C1 segment of cervical spinal cord (tissue), 14 donors: ENCODE measurements around the gene SYT13.

Experiments
- DNase-seq, 14 donors: peaks; one replicate each; lab custom pipeline; 2025; lab: John Stamatoyannopoulos, UW

SYT13 gene, protein sequence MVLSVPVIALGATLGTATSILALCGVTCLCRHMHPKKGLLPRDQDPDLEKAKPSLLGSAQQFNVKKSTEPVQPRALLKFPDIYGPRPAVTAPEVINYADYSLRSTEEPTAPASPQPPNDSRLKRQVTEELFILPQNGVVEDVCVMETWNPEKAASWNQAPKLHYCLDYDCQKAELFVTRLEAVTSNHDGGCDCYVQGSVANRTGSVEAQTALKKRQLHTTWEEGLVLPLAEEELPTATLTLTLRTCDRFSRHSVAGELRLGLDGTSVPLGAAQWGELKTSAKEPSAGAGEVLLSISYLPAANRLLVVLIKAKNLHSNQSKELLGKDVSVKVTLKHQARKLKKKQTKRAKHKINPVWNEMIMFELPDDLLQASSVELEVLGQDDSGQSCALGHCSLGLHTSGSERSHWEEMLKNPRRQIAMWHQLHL

DNA sequence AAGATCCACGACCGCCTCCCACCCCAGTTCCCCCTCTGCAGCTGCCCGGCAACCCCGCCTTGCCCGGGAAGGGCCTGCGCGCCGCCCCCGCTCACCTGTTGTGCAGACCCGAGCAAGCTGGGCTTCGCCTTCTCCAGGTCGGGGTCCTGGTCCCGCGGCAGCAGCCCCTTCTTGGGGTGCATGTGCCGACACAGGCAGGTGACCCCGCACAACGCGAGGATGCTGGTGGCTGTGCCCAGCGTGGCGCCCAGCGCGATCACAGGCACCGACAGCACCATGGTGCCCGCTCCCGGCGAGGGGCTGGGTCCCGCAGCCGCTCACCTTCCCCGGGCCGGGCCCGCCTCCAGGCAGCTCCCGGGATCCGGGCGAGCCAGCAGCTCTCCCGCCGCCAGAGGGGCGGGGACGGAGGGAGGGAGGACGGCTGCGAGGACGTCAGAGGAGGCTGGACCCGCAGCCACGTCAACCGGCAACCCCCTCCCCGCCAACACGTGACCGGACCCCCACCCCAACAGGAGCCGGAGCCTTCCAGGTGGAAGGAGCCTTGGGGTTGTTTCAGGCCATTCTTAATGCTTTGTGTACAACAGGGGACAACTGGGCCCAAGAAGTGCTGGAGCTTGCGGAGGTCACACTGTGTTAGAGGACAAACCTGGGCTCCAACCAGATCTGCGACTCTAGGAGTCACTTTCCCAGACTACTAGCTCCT lies at the start of gene SYT13:
TSS of gene SYT13 (minus strand) at position 412 of the 703 bp plus-strand sequence. CDS start at position 278, 134 bp downstream.
- DNase-seq, result peak in 4 of 14 donors; percentile 8 to 87 (median 11)

DNA sequence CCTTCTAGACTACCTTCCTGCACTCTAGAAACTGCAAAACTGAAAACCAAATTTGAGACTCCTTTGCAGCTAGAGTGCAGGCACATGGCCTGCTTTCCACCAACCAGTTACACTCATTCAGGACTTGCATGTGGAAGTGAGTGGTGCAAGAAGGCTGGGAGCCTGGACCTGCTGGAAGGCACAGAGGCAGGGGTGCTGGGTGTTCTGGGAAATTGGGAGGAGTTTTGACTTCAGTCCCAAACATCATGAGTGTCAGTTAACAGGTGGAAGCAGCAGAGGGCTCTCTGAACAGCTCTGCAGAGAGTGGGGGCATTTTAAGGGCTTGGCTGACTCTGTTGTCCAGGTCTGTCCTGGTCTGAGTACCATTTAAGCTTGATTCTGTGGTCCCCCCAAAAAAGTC lies 49.3 kb upstream of the SYT13 start:
- DNase-seq, result no peak

DNA sequence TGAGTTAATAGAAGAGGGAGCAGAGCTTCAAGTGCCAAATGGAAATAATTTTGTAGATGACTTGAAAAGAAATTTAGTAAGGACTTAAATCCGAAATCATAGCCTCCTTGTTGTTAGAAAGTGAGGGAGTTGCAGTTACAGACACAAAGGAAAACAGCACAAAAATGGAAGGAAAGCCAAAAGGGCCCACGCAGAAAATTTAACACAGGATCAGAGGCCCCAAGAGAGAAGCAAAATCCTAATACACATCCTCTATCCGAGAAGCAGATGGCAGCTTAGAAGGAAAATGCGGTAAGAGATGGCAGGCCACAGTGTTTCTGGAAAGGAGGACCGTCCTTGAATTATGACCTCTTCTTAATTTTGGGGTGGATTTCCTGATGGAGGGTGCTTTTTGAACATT lies 48.7 kb upstream of the SYT13 start:
- DNase-seq, result no peak

DNA sequence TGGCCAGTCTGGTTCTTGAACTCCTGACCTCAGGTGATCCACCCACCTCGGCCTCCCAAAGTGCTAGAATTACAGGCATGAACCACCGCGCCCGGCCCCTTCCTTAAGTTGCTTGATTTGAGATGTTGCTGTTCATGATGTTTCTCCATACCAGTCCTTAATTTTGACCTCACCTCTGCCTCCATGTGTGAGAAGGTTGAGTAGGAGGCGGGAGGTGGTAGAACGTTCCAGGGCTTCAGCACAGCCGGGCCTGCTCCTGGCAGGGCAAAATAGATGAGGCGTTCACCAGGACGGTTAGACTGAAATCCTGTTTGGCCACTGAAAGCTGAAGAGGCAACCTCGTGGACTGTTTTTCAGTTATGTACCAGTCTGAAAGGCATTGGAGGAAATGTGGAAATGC lies 48.3 kb upstream of the SYT13 start:
- DNase-seq, result no peak

DNA sequence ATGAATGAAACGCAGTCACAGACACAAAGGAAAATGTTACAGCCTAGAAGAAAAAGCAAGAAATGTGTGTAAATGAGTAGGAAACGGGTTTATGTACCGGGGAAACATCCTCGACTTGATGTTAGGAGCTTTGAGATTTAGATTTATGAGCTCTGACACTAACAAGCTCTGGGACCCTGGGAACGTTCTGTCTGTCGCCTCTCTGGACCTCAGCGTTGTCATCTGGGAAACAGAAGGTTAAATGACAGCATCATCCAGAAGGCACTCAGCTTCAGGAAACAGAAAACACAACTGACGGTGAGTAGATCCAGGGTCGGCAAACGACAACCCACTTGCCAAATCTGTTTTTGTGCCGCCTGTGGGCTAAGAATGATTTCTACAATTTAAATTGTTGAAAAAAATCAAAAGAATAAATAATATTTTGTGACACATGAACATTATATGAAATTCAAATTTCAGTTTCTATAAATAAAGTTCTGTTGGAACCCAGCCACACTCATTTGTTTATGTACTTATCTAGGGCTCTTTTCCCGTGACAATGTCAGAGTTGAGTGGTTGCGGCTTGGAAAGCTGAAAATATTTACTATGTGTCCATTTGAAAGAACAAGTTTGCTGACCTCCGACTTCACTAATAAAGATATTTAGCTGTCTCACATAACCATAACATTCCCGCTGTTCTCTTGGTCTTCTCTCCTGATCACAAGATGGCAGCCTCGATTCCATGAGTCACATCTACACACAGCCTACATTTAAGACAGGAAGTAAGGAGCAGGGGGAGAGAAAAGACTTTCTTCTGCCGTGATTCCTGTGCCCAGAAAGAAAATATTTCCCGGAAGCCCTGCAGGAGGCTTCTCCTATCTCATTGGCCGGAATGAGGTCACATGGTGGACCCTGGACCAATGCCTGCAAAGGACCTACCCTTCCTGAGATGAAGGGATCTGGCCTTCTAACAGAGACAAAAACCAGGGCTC lies 47.1 kb upstream of the SYT13 start:
- no peak for DNase-seq

DNA sequence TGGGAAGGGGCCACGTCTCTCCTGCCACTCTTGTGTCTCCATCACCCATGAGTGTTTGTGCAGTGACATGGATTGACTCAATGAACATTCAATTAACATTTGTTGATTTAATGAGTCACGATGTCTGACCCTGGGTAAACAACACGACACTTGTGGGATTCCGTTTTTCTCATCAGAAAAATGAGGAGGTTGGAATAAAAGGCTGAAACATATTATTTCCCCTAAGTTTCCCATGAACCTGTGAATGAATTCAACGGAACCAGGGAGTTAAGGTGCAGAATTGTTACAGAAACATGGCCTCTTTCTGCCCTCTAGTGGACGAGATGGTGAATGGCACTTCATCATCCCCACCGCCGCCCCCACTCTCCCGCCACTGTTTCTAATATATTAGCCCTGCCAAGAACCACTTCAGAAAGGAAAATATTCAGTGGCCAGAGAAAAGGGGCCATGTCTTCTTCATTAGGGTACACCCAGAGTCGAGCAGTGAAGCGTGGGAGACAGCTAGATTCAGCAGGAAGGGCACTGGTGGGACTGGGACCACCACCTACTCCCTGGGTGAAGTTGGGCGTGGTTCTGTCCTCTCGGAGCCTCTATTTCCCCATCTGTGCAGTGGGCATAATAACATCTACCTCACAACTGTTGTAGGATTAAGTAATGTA lies 46.3 kb upstream of the SYT13 start:
- DNase-seq, result peak in 2 of 14 donors; percentile 2 to 8

DNA sequence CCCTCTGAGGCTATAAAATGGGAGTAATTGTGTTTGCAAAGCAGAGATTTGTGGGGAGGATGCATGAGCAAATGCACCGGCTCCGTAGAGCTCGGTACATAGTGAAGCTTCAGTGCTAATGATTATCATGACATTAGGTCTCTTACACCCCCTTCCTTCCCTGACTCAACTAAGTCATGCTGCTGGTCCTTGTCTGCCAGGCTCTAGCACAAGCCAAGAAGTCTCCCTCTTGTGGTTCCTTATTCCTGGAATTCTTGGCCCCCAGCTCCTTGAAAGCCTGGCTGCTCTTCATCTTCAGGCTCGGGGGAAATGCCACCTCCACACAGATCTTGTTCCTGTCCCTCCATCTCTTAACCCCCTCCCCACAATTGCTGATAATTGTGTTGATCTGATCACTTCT lies 45.7 kb upstream of the SYT13 start:
- DNase-seq, result no peak

DNA sequence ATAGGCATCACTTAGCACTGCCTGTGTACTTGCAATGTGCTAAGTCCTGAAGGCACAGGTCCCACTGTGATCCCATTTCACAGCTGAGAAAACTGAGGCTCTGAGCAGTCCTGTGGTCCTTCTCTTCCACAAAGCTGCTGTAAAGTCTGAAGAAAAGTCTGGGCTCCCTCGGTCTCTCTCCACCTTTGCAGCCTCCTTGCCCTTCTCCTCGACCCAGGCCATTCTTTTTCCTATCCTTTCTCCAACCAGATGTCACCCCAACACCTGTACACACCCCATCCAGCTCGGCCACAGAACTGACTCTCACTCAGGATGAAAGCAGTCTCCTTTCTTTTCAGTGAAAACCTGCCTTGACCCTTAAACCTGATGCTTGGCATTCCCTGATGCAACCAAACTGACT lies 42.6 kb upstream of the SYT13 start:
- DNase-seq, result no peak

DNA sequence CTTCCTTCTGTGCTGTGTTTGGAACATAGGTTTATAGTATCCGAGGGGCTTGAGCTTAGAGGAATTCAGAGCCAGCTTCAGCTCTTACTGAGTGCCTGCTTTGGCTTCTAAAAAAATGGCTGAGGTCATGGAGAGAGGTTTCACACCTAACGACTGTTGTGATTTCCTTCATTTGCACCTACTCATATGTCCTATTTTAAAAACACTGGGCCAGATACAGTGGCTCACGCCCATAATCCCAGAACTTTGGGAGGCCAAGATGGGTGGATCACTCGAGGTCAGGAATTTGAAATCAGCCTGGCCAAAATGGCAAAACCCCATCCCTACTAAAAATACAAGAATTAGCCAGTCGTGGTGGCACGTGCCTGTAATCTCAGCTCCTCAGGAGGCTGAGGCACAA lies 38.3 kb upstream of the SYT13 start:
- DNase-seq, result no peak

DNA sequence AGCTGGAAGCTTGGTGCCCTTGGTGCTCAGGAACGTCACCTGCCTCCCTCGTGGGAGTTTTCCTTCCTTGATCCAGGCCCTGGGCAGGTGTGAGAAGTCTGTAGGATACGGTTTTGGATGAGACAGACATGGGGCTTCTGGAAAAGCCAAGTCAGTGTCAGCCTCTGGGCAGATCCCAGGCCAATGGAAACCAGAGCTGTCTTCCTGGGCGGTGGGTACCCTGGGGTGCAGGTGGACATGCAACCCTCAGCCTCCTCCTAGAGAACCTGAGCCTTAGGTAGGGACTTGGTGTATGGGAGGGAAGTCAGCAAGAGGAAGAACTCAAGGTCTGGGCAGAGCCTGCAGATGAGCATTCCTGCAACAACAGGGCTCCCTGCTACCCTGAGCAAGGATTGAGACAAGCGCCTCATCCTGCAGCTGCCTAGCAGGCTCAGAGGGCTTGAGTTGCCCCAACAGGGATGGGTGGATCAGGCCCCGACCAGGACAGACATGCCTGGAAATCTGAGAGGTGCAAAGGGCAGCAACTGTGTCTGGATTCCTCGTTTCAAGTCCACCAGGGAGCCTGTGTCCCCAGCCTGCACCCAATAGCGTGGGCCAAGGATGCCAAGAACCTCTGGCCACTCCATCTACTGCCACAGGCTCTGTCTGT lies 37.6 kb upstream of the SYT13 start:
- no peak for DNase-seq

DNA sequence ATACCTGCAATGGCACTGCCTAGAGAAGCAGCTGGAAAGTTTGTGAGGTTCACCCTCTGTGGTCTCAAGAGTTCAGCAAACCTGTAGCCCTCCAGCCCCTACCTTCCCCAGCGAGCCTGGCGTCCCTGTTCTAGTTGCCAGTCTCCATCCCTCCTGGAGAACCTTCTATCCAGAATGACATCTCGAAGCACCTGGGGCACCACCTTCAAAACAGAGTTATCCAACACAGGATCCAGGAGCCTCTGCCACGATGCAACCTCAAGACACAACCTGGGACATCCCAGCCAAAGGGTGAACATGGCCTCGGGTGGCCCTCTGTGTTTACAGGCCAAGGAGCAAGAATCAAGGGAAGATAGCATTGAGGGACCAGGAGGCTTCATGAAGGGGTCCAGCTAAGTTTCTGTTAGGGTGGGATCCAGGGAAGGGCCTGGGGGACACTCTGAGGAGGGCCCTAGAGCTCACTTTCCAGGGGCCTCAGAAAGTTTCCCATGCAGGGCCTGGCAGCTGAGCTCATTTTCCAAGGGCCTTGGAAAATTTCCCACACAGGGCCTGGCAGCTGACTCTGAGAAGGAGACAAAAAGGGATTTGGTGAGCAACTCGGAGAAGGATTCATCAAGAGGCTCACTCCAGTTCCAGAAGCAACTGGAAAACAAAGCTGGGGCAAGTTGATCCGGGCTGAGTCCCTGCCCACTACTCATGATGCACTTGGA lies 36.9 kb upstream of the SYT13 start:
- DNase-seq, result peak in 2 of 14 donors; percentile 8 to 14

DNA sequence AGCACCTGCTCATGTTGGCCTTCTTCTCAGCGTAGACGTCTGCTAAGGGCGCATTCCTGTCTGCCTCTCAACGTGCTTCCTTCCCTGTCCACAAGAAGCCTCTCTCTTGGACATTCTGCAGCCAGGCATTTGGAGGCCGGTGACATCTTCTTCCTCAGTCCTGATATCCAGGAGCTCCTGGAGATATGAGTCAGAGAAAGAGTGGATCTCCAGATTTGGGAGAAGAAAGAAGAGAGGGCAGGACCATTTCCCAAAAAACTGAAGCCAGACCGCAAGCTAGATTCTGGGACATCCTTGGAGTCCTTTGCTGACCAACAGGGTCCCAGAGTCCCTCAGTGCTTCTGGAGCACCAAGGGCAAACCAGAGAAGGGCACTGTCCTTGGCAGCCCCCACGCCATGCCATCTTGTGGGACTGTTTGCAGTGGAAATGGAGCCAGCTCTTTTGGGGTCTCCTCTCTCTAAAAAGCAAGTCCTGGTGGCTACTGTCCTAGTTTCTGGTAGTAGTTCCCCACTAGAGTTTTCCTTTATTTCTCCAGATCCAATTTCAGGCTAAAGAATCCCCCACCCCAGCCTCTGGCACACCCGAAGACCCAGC lies 36.1 kb upstream of the SYT13 start:
- no peak for DNase-seq

DNA sequence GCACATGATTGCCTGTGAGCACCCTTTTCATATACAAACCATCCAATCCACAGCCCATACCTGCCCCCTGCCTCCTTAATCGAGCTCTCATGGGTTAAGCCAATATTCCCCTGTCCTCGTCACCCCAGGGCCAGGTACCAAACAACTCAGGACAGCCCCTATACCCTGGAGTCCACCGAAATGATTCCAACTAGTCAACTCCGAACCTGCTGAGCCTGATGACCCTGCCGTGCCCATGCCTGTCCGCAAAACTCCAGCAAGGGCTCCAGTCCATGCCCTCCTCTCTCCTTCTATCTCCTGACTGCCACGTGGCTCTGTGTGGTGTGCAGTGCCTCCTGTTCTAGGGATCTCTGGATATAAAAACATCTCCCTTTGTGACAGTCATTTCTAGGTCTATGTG lies 35.5 kb upstream of the SYT13 start:
- DNase-seq, result no peak

DNA sequence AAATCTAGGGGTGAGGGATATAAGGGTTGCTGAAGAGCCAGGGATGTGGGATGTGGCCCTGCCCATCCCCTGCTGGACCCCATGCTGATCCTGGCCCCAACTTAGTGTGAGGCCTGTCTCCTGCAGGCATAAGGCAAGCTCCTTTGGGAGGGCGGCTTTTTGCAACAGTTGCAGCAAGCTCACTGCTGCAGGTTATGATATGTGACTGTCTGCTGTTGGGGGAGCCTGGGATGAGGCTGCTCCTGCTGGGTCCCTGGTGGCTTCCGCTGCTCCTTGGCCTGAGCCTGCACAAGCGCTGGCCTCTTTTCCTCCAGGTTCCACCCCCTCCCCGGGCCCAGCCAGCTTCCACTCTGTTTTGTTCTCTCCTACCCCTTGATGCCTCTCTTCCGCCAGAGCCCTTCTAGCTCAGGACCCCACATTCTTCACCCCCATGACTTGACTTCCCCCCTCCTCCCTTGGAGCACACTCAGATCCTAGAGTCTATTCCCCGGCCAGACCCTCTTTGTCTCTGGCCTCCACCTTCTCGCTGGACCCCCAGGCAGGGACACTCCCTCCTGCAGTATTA lies 35.0 kb upstream of the SYT13 start:
- no peak for DNase-seq

DNA sequence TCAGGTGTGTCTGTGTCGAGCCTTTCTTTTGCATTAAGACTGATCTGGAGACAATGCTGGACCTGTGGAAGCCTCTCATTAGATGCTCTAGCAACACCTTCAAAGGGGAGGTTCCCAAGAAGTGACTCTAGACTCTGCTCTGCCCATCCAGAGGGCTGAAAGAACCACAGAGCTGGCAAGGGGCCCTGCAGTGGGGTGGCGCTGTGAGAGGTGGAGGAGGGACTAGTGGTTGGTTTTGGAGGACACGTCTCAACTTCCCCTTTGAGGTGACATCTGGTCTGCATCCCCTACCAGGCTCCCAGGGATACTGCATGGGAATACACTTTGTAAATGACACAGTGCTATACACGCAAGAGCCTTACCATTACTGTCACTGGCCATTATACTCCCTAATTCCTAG lies 34.2 kb upstream of the SYT13 start:
- DNase-seq, result no peak

DNA sequence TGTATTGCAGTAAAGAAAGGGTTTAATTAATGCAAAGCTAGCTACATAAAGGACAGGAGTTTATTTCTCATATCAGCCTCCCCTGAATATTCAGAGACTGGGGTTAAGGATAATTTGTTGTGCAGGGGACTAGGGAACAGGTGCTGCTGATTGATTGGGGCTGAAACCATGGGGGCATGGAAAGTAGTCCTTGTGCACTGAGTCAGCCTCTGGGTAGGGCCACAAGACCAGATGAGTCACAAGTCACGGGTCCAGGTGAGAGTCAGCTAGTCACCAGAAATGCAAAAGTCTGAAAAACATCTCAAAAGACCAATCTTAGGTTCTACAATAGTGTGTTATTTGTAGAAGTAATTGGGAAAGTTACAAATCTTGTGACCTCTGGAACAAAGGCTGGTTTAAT lies 32.9 kb upstream of the SYT13 start:
- no peak for DNase-seq

DNA sequence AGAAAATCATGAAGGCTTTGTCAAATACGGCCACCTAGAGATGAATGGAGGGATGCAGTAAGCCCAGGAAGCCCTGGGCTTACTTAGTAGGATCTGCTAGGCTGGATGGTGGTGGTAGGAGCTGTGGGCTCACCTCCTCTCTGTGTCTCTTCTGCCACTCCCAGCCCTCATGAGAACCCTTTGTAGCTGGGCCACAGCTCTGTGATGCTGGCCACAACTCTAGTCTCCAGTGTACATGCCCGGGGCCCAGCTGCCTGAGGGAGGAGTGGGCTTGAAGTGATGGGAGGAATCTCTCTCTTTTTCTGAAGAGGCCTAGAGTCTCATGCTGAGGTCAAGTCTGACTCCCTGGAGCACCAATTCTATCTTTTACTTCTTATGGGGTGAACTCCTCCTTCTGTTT lies 32.4 kb upstream of the SYT13 start:
- DNase-seq, result no peak

DNA sequence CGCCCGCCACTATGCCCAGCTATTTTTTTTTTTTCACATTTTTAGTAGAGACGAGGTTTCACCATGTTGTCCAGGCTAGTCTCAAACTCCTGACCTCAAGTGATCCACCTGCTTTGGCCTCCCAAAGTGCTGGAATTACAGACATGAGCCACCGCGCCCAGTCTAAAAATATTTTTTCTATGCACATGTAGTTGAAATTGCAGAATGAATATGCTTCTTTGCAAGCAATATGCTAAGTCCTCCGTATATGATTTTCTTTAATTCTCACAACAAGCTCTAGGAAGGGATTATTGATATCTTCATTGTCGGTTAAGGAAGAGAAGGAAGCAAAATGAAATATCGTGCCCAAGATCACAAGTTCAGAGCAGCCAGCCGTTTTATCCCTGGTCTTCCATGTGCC lies 30.1 kb upstream of the SYT13 start:
- no peak for DNase-seq

DNA sequence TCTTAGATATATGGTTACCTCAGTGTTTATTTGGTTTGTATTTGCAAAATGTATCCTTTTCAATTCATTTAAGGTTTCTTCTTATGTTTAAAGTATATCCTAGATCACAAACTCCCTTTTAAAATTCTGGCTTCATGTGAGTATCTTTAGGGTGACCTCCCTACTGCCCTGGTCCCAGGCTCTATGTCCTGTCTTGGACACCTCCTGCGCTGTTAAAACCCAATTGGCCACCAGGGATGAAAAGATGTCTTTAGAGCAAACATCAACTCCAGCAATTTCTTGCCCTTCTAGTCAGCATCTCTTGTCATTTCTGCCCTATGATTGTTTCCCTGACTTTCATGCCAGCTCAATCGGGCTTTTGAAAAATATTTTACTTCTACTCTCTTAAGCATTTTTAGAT lies 28.8 kb upstream of the SYT13 start:
- no peak for DNase-seq
